ENCODE measurements around the gene TM9SF1.

The TM9SF1 gene

GRCh38 chr14:24194873-24195185 lies 412 bp downstream of the TM9SF1 start:
- DNase-seq, result no peak

- DNase-seq, result no peak
These were observed 912 bp downstream of the TM9SF1 start for GRCh38 chr14:24194186-24194872.

- DNase-seq, result no peak
These were observed 2.3 kb downstream of the TM9SF1 start for GRCh38 chr14:24192933-24193332.

GRCh38 chr14:24190416-24190815 lies 4.8 kb downstream of the TM9SF1 start:
- DNase-seq, result no peak

- no peak for DNase-seq
These were observed 5.8 kb downstream of the TM9SF1 start for GRCh38 chr14:24189460-24189859.

- no peak for DNase-seq
These were observed 6.2 kb downstream of the TM9SF1 start for GRCh38 chr14:24189059-24189375.

- DNase-seq, result peak; percentile 76
These were observed 6.8 kb downstream of the TM9SF1 start, which contains the start of gene IPO4 for GRCh38 chr14:24188251-24189058. IPO4 (minus strand) TSS chr14:24188816; CDS start chr14:24188787, 29 bp downstream.

GRCh38 chr14:24187539-24187915 lies 7.7 kb downstream of the TM9SF1 start:
- DNase-seq, result no peak

GRCh38 chr14:24186831-24187538 lies 8.3 kb downstream of the TM9SF1 start:
- DNase-seq, result no peak

- no peak for DNase-seq
These were observed 9.5 kb downstream of the TM9SF1 start for GRCh38 chr14:24185741-24186140.

- DNase-seq, result no peak
These were observed 10.2 kb downstream of the TM9SF1 start for GRCh38 chr14:24185026-24185425.

GRCh38 chr14:24184104-24184970 lies 10.9 kb downstream of the TM9SF1 start:
- DNase-seq, result no peak

GRCh38 chr14:24183014-24183481 lies 12.2 kb downstream of the TM9SF1 start:
- no peak for DNase-seq

GRCh38 chr14:24182110-24182882 lies 12.9 kb downstream of the TM9SF1 start:
- DNase-seq, result no peak

GRCh38 chr14:24181371-24182077 lies 13.7 kb downstream of the TM9SF1 start:
- no peak for DNase-seq

- DNase-seq, result no peak
These were observed 15.1 kb downstream of the TM9SF1 start for GRCh38 chr14:24179961-24180796.

- DNase-seq, result no peak
These were observed 15.8 kb downstream of the TM9SF1 start for GRCh38 chr14:24179294-24179960.

- no peak for DNase-seq
These were observed 16.7 kb downstream of the TM9SF1 start for GRCh38 chr14:24178399-24179178.

- no peak for DNase-seq
These were observed 17.4 kb downstream of the TM9SF1 start for GRCh38 chr14:24177891-24178290.
